ENCODE data around the gene PPIL6. TPM values are rescaled to one million over a fixed set of nuclear protein-coding genes. Genes with fewer than 3 reads are reported as not detected.

The PPIL6 gene
- total and polyA plus RNA-seq, 2 donors = 1.3 to 1.4 TPM

- H3K36me3 ChIP-seq (ENCODE audit: control insufficient read depth in 2 of 2, insufficient read depth in 2 of 2, low read length in 1 of 2) = peaks cover 0 to 19% of the 10 kb centered on the region in 2 donors
- no peak overlapping the region for H3K4me3 ChIP-seq (ENCODE audit: low read length in 2 of 2)
- peaks cover 0 to 5% of the 10 kb centered on the region in 2 donors for H3K27me3 ChIP-seq (ENCODE audit: control insufficient read depth in 2 of 2, insufficient read depth in 1 of 2, low read length in 1 of 2)
- peaks cover 15 to 38% of the 10 kb centered on the region in 2 donors for H3K4me1 ChIP-seq (ENCODE audit: control insufficient read depth in 2 of 2, insufficient read depth in 2 of 2, low read length in 2 of 2)
- WGBS = 4% methylated on average over 5 of the region's 5 CpGs
- H3K9me3 ChIP-seq (ENCODE audit: control insufficient read depth in 2 of 2, insufficient read depth in 1 of 2, low read length in 1 of 2) = no peaks in the 10 kb centered on the region
- peak in 2 of 9 donors; percentile 40 to 61 for DNase-seq (ENCODE audit: low read depth in 6 of 9, low spot score in 9 of 9)
- peak overlapping the region; percentile 22 to 58 for H3K27ac ChIP-seq (ENCODE audit: low read depth in 1 of 2, low read length in 1 of 2)
Measured at GRCh38 chr6:109458774-109459531, 18.5 kb upstream of the PPIL6 start.

GRCh38 chr6:109457562-109457996 lies 17.2 kb upstream of the PPIL6 start:
- H3K4me3 ChIP-seq (ENCODE audit: low read length in 2 of 2) = no peak overlapping the region
- H3K9me3 ChIP-seq (ENCODE audit: control insufficient read depth in 2 of 2, insufficient read depth in 1 of 2, low read length in 1 of 2) = no peaks in the 10 kb centered on the region
- WGBS = 96% methylated on average over 6 of the region's 6 CpGs
- H3K27ac ChIP-seq (ENCODE audit: low read depth in 1 of 2, low read length in 1 of 2) = peak overlapping the region in 1 of 2 donors; percentile 31
- H3K4me1 ChIP-seq (ENCODE audit: control insufficient read depth in 2 of 2, insufficient read depth in 2 of 2, low read length in 2 of 2) = peaks cover 19 to 47% of the 10 kb centered on the region in 2 donors
- peaks cover 4 to 12% of the 10 kb centered on the region in 2 donors for H3K36me3 ChIP-seq (ENCODE audit: control insufficient read depth in 2 of 2, insufficient read depth in 2 of 2, low read length in 1 of 2)
- H3K27me3 ChIP-seq (ENCODE audit: control insufficient read depth in 2 of 2, insufficient read depth in 1 of 2, low read length in 1 of 2) = peaks cover 0 to 5% of the 10 kb centered on the region in 2 donors
- no peak for DNase-seq (ENCODE audit: low read depth in 6 of 9, low spot score in 9 of 9)

GRCh38 chr6:109456710-109457561 lies 16.5 kb upstream of the PPIL6 start:
- peak overlapping the region in 1 of 2 donors; percentile 47 for H3K27ac ChIP-seq (ENCODE audit: low read depth in 1 of 2, low read length in 1 of 2)
- peak overlapping the region in 1 of 2 donors; percentile 91 for H3K4me3 ChIP-seq (ENCODE audit: low read length in 2 of 2)
- peaks cover 19 to 52% of the 10 kb centered on the region in 2 donors for H3K4me1 ChIP-seq (ENCODE audit: control insufficient read depth in 2 of 2, insufficient read depth in 2 of 2, low read length in 2 of 2)
- no peaks in the 10 kb centered on the region for H3K9me3 ChIP-seq (ENCODE audit: control insufficient read depth in 2 of 2, insufficient read depth in 1 of 2, low read length in 1 of 2)
- WGBS = 90% methylated on average over 16 of the region's 16 CpGs
- no peak for DNase-seq (ENCODE audit: low read depth in 6 of 9, low spot score in 9 of 9)
- H3K27me3 ChIP-seq (ENCODE audit: control insufficient read depth in 2 of 2, insufficient read depth in 1 of 2, low read length in 1 of 2) = peaks cover 0 to 5% of the 10 kb centered on the region in 2 donors
- H3K36me3 ChIP-seq (ENCODE audit: control insufficient read depth in 2 of 2, insufficient read depth in 2 of 2, low read length in 1 of 2) = peaks cover 4 to 10% of the 10 kb centered on the region in 2 donors

- Histone ChIP-seq H3K4me3 (ENCODE audit: low read length in 2 of 2) (peak overlapping the region; percentile 85 to 91), H3K27me3 (ENCODE audit: control insufficient read depth in 2 of 2, insufficient read depth in 1 of 2, low read length in 1 of 2) (peaks cover 0 to 5% of the 10 kb centered on the region in 2 donors), H3K4me1 (ENCODE audit: control insufficient read depth in 2 of 2, insufficient read depth in 2 of 2, low read length in 2 of 2) (peaks cover 19 to 53% of the 10 kb centered on the region in 2 donors), H3K36me3 (ENCODE audit: control insufficient read depth in 2 of 2, insufficient read depth in 2 of 2, low read length in 1 of 2) (peaks cover 8 to 11% of the 10 kb centered on the region in 2 donors), H3K9me3 (ENCODE audit: control insufficient read depth in 2 of 2, insufficient read depth in 1 of 2, low read length in 1 of 2) (no peaks in the 10 kb centered on the region), H3K27ac (ENCODE audit: low read depth in 1 of 2, low read length in 1 of 2) (peak overlapping the region in 1 of 2 donors; percentile 62)
- DNase-seq (ENCODE audit: low read depth in 6 of 9, low spot score in 9 of 9) = no peak
- WGBS = 25% methylated on average over 38 of the region's 38 CpGs
Measured at GRCh38 chr6:109456111-109456583, 15.7 kb upstream of the PPIL6 start.

- H3K27me3 ChIP-seq (ENCODE audit: control insufficient read depth in 2 of 2, insufficient read depth in 1 of 2, low read length in 1 of 2) = peaks cover 0 to 5% of the 10 kb centered on the region in 2 donors
- peak within 1 kb of the TSS; percentile 88 to 93 for H3K27ac ChIP-seq (ENCODE audit: low read depth in 1 of 2, low read length in 1 of 2)
- peak within 1 kb of the TSS; percentile 85 to 91 for H3K4me3 ChIP-seq (ENCODE audit: low read length in 2 of 2)
- under 1% methylated on average over 70 of the region's 70 CpGs for WGBS
- peaks cover 19 to 54% of the 10 kb centered on the region in 2 donors for H3K4me1 ChIP-seq (ENCODE audit: control insufficient read depth in 2 of 2, insufficient read depth in 2 of 2, low read length in 2 of 2)
- peak in 7 of 9 donors; percentile 30 to 79 (median 56) for DNase-seq (ENCODE audit: low read depth in 6 of 9, low spot score in 9 of 9)
- peaks cover 8 to 13% of the 10 kb centered on the region in 2 donors for H3K36me3 ChIP-seq (ENCODE audit: control insufficient read depth in 2 of 2, insufficient read depth in 2 of 2, low read length in 1 of 2)
- H3K9me3 ChIP-seq (ENCODE audit: control insufficient read depth in 2 of 2, insufficient read depth in 1 of 2, low read length in 1 of 2) = no peaks in the 10 kb centered on the region
Measured at GRCh38 chr6:109455437-109456110, 15.1 kb upstream of the PPIL6 start, which contains the start of gene MICAL1. Gene MICAL1, minus strand, starts transcription at chr6:109455772. Its CDS starts 1,576 bp downstream, at chr6:109454196.

- Histone ChIP-seq H3K9me3 (ENCODE audit: control insufficient read depth in 2 of 2, insufficient read depth in 1 of 2, low read length in 1 of 2) (no peaks in the 10 kb centered on the region), H3K4me3 (ENCODE audit: low read length in 2 of 2) (peak overlapping the region; percentile 85 to 91), H3K36me3 (ENCODE audit: control insufficient read depth in 2 of 2, insufficient read depth in 2 of 2, low read length in 1 of 2) (peaks cover 8 to 16% of the 10 kb centered on the region in 2 donors), H3K27me3 (ENCODE audit: control insufficient read depth in 2 of 2, insufficient read depth in 1 of 2, low read length in 1 of 2) (peaks cover 0 to 5% of the 10 kb centered on the region in 2 donors), H3K4me1 (ENCODE audit: control insufficient read depth in 2 of 2, insufficient read depth in 2 of 2, low read length in 2 of 2) (peaks cover 21 to 62% of the 10 kb centered on the region in 2 donors), H3K27ac (ENCODE audit: low read depth in 1 of 2, low read length in 1 of 2) (peak overlapping the region; percentile 88 to 93)
- DNase-seq (ENCODE audit: low read depth in 6 of 9, low spot score in 9 of 9) = peak in 7 of 9 donors; percentile 40 to 87 (median 65)
- 1% methylated on average over 48 of the region's 48 CpGs for WGBS
Measured at GRCh38 chr6:109454496-109455436, 14.3 kb upstream of the PPIL6 start.

GRCh38 chr6:109453594-109454495 lies 13.4 kb upstream of the PPIL6 start:
- Histone ChIP-seq H3K4me1 (ENCODE audit: control insufficient read depth in 2 of 2, insufficient read depth in 2 of 2, low read length in 2 of 2) (peaks cover 27 to 62% of the 10 kb centered on the region in 2 donors), H3K9me3 (ENCODE audit: control insufficient read depth in 2 of 2, insufficient read depth in 1 of 2, low read length in 1 of 2) (no peaks in the 10 kb centered on the region), H3K27me3 (ENCODE audit: control insufficient read depth in 2 of 2, insufficient read depth in 1 of 2, low read length in 1 of 2) (peaks cover 0 to 5% of the 10 kb centered on the region in 2 donors), H3K4me3 (ENCODE audit: low read length in 2 of 2) (peak overlapping the region; percentile 85 to 91), H3K36me3 (ENCODE audit: control insufficient read depth in 2 of 2, insufficient read depth in 2 of 2, low read length in 1 of 2) (peaks cover 8 to 16% of the 10 kb centered on the region in 2 donors), H3K27ac (ENCODE audit: low read depth in 1 of 2, low read length in 1 of 2) (peak overlapping the region; percentile 87 to 88)
- WGBS = 91% methylated on average over 27 of the region's 27 CpGs
- DNase-seq (ENCODE audit: low read depth in 6 of 9, low spot score in 9 of 9) = no peak

Data from thymus (tissue), 11 donors.